HUES64 (cell line): Measurements from ENCODE around the gene NKD2.

Source experiments
- H3K27ac ChIP-seq: 2 replicates; pipeline ENCODE4 v1.7.0; 2013; ENCODE audit warnings: low read depth, low read length, inconsistent platforms
- H3K27me3 ChIP-seq: 2 replicates; pipeline ENCODE4 v1.6.1; 2013; ENCODE audit warnings: mild to moderate bottlenecking, low read length; ENCODE audit not compliant: insufficient read depth
- H3K36me3 ChIP-seq: 2 replicates; pipeline ENCODE4 v1.6.1; 2013; ENCODE audit warnings: mild to moderate bottlenecking, low read length; ENCODE audit not compliant: insufficient read depth
- H3K4me1 ChIP-seq: 2 replicates; pipeline ENCODE4 v1.6.1; 2013; ENCODE audit warnings: mild to moderate bottlenecking, low read length, moderate library complexity; ENCODE audit not compliant: insufficient read depth
- H3K4me3 ChIP-seq: 2 replicates; pipeline ENCODE4 v1.5.1; 2013; ENCODE audit warnings: mild to moderate bottlenecking, low read length, moderate library complexity
- H3K9ac ChIP-seq: 2 replicates; pipeline ENCODE4 v1.6.1; 2013; ENCODE audit warnings: mild to moderate bottlenecking, low read depth, low read length
- H3K9me3 ChIP-seq: 2 replicates; pipeline ENCODE4 v1.6.1; 2013; ENCODE audit warnings: low read depth, low read length; ENCODE audit not compliant: insufficient read depth
- WGBS: fragments of 150-250, 120-280 bp; methylation state at CpG from one replicate; pipeline ENCODE4 v1.1.7; 2013; ENCODE audit warnings: missing lambda C conversion rate; 5-methylcytosine and 5-hydroxymethylcytosine counted together

NKD2 gene

GRCh38 chr5:980001-980588, 28.5 kb upstream of the NKD2 start:
- H3K36me3 ChIP-seq = no peaks in the 10 kb centered on the region
- H3K4me1 ChIP-seq = peaks cover 4% of the 10 kb centered on the region; the same call in 1 of the 2 replicates

DNA sequence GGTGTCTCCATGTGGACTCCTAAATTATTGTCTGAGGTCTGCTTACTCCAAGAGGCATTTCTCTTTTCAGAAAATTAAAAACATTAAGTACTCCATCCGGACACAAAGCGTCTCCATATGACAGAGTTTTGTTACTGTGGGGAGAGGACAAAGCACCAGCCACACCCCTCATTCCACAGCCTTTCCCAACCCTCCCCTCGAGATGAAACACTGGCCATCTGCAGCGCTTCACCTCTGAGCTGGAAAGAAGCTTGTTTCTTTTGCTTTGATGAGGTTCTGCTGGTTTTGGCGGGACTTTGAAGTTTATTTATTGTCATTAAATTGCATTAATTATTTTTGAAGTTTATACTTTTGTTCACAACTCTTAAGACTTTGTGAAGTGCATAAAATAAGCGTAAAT, 27.6 kb upstream of the NKD2 start:
- no peak overlapping the region for H3K4me3 ChIP-seq
- 71% methylated on average over 3 of the region's 6 CpGs for WGBS
- no peaks in the 10 kb centered on the region for H3K36me3 ChIP-seq
- no peak overlapping the region; the same call in 1 of the 2 replicates for H3K9ac ChIP-seq
- no peaks in the 10 kb centered on the region for H3K27me3 ChIP-seq
- 0 out of 2 replicates have a peak, but pooled peaks cover 5% of the 10 kb centered on the region for H3K9me3 ChIP-seq
- H3K27ac ChIP-seq = no peak overlapping the region
- peaks cover 4% of the 10 kb centered on the region; the same call in 1 of the 2 replicates for H3K4me1 ChIP-seq

More at GRCh38 chr5:980001-980588, 28.5 kb upstream of the NKD2 start:
- 0 out of 2 replicates have a peak, but pooled peaks cover 5% of the 10 kb centered on the region for H3K9me3 ChIP-seq
- no peak overlapping the region for H3K27ac ChIP-seq
- 84% methylated on average over 17 of the region's 17 CpGs for WGBS
- H3K9ac ChIP-seq = no peak overlapping the region; the same call in 1 of the 2 replicates
- no peak overlapping the region for H3K4me3 ChIP-seq
- no peaks in the 10 kb centered on the region for H3K27me3 ChIP-seq

- Histone ChIP-seq H3K36me3 (no peaks in the 10 kb centered on the region), H3K4me1 (peaks cover 4% of the 10 kb centered on the region; the same call in 1 of the 2 replicates), H3K9ac (no peak overlapping the region), H3K27me3 (no peaks in the 10 kb centered on the region), H3K4me3 (no peak overlapping the region), H3K9me3 (0 out of 2 replicates have a peak, but pooled peaks cover 5% of the 10 kb centered on the region), H3K27ac (no peak overlapping the region)
- WGBS = 91% methylated on average over 7 of the region's 7 CpGs
These were observed 27.1 kb upstream of the NKD2 start for GRCh38 chr5:981456-981855.

- Histone ChIP-seq H3K9ac (no peak overlapping the region), H3K4me3 (no peak overlapping the region), H3K9me3 (0 out of 2 replicates have a peak, but pooled peaks cover 5% of the 10 kb centered on the region)
These were observed 26.0 kb upstream of the NKD2 start for GRCh38 chr5:982377-983237.

GRCh38 chr5:983238-983524, 25.4 kb upstream of the NKD2 start:
- H3K9me3 ChIP-seq = 0 out of 2 replicates have a peak, but pooled peaks cover 5% of the 10 kb centered on the region
- no peak overlapping the region for H3K9ac ChIP-seq
- WGBS = 93% methylated on average over 7 of the region's 7 CpGs
- no peaks in the 10 kb centered on the region for H3K27me3 ChIP-seq
- H3K27ac ChIP-seq = no peak overlapping the region
- no peak overlapping the region for H3K4me3 ChIP-seq
- H3K4me1 ChIP-seq = peaks cover 4% of the 10 kb centered on the region; the same call in 1 of the 2 replicates
- no peaks in the 10 kb centered on the region for H3K36me3 ChIP-seq

More at GRCh38 chr5:982377-983237, 26.0 kb upstream of the NKD2 start:
- Histone ChIP-seq H3K36me3 (no peaks in the 10 kb centered on the region), H3K27me3 (no peaks in the 10 kb centered on the region), H3K4me1 (peaks cover 4% of the 10 kb centered on the region; the same call in 1 of the 2 replicates), H3K27ac (no peak overlapping the region)
- 72% methylated on average over 27 of the region's 27 CpGs for WGBS

DNA sequence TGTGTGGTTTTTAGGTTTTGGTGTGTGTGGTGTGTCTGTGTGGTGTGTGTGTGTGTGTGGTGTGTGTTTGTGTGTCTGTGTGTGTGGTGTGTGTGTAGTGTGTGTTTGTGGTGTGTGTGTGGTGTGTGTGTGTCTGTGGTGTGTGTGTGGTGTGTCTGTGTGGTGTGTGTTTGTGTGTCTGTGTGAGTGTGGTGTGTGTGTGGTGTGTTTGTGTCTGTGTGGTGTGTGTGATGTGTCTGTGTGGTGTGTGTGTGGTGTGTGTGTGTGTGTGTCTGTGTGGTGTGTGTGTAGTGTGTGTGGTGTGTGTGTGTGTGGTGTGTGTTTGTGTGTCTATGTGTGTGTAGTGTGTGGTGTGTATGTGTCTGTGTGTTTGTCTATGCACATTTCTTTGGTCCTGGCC, 25.0 kb upstream of the NKD2 start:
- Histone ChIP-seq H3K4me3 (no peak overlapping the region), H3K27me3 (no peaks in the 10 kb centered on the region), H3K9ac (no peak overlapping the region), H3K36me3 (no peaks in the 10 kb centered on the region), H3K9me3 (0 out of 2 replicates have a peak, but pooled peaks cover 8% of the 10 kb centered on the region), H3K27ac (no peak overlapping the region), H3K4me1 (peaks cover 4% of the 10 kb centered on the region; the same call in 1 of the 2 replicates)

GRCh38 chr5:984774-985173, 23.8 kb upstream of the NKD2 start:
- no peak overlapping the region for H3K4me3 ChIP-seq
- peaks cover 4% of the 10 kb centered on the region; the same call in 1 of the 2 replicates for H3K4me1 ChIP-seq
- H3K27me3 ChIP-seq = no peaks in the 10 kb centered on the region
- WGBS = 87% methylated on average over 3 of the region's 3 CpGs
- H3K36me3 ChIP-seq = no peaks in the 10 kb centered on the region
- no peak overlapping the region for H3K9ac ChIP-seq
- 0 out of 2 replicates have a peak, but pooled peaks cover 8% of the 10 kb centered on the region for H3K9me3 ChIP-seq
- no peak overlapping the region for H3K27ac ChIP-seq

DNA sequence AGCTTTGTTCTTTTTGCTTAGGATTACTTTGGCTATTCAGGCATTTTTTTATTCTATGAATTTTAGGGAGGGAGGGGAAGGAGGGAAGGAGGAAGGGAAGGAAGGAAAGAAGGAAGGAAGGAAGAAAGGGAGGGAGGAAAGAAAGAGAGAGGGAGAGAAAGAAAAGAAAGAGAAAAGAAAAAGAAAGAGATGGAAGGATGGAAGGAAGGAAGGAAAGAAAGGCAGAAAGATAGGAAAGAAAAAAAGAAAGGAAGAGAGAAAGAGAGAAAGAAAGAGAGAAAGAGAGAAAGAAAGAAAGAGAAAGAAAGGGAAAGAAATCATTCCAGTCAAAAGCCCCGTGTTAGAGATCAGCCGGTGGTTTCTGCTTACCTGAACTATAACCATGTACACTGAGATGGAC, 20.8 kb upstream of the NKD2 start:
- no peak overlapping the region for H3K27ac ChIP-seq
- H3K27me3 ChIP-seq = no peaks in the 10 kb centered on the region
- H3K36me3 ChIP-seq = no peaks in the 10 kb centered on the region
- H3K4me3 ChIP-seq = no peak overlapping the region
- WGBS = 72% methylated on average over 2 of the region's 2 CpGs
- 0 out of 2 replicates have a peak, but pooled peaks cover 8% of the 10 kb centered on the region for H3K9me3 ChIP-seq
- no peaks in the 10 kb centered on the region for H3K4me1 ChIP-seq
- H3K9ac ChIP-seq = no peak overlapping the region

GRCh38 chr5:988322-988721, 20.3 kb upstream of the NKD2 start:
- H3K9me3 ChIP-seq = 0 out of 2 replicates have a peak, but pooled peaks cover 8% of the 10 kb centered on the region
- H3K9ac ChIP-seq = no peak overlapping the region
- 75% methylated on average over 6 of the region's 6 CpGs for WGBS
- H3K27ac ChIP-seq = no peak overlapping the region
- H3K4me3 ChIP-seq = no peak overlapping the region
- H3K36me3 ChIP-seq = no peaks in the 10 kb centered on the region
- H3K27me3 ChIP-seq = no peaks in the 10 kb centered on the region
- H3K4me1 ChIP-seq = no peaks in the 10 kb centered on the region

DNA sequence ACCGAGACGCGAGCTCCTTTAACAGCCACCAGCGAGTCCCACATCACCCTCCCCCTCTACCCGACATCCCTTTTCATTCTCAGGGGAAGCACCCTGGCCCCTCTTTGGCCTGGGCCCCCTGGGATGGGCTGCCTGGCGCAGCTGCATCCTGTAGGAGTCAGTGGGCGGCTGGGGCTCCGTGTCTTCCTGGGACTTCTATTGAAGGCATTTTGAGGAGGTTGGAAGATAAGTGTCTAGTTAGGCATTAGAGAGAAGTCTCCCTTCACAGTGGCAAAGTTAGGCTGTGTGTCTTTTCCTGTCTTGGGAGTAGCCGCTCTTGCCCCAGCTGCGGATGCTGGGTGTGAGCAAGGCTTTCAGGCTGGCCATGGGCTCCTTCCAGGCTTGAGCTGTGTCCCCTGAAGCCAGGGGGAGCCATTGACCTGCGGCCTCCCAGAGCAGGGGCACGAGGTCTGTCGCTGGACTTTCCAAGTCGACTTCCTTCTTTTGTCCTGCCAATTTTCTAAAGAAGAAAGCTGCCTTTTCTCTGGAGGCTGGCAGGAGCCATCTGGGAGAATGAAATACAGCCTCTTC, 18.6 kb upstream of the NKD2 start:
- no peak overlapping the region for H3K4me3 ChIP-seq
- H3K4me1 ChIP-seq = no peaks in the 10 kb centered on the region
- no peaks in the 10 kb centered on the region for H3K36me3 ChIP-seq
- H3K9me3 ChIP-seq = 0 out of 2 replicates have a peak, but pooled peaks cover 2% of the 10 kb centered on the region
- H3K9ac ChIP-seq = peak overlapping the region; percentile 36; the same call in 1 of the 2 replicates
- 67% methylated on average over 14 of the region's 14 CpGs for WGBS
- H3K27ac ChIP-seq = no peak overlapping the region
- H3K27me3 ChIP-seq = no peaks in the 10 kb centered on the region
